Measurements from ENCODE around the gene CTNNA2.

DNA sequence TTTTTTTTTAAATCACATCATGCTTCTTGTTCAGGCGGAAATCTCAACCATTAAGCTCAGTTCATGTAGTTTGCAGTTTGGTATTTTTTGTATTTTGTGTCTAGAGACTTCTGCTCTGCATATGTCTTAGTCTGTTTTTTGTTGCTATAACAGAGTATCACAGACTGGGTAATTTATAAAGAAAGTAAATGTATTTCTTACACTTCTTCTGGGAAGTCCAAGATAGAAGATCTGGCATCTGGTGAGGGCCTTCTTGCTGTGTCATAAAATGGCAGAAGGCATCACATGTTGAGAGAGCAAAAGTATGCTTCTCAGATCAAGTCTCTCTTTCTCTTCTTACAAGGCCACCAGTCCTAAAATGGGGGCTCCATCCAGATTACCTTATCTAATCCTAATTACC is 208.2 kb downstream of the CTNNA2 start:
- TF ChIP-seq, protein P1, sequence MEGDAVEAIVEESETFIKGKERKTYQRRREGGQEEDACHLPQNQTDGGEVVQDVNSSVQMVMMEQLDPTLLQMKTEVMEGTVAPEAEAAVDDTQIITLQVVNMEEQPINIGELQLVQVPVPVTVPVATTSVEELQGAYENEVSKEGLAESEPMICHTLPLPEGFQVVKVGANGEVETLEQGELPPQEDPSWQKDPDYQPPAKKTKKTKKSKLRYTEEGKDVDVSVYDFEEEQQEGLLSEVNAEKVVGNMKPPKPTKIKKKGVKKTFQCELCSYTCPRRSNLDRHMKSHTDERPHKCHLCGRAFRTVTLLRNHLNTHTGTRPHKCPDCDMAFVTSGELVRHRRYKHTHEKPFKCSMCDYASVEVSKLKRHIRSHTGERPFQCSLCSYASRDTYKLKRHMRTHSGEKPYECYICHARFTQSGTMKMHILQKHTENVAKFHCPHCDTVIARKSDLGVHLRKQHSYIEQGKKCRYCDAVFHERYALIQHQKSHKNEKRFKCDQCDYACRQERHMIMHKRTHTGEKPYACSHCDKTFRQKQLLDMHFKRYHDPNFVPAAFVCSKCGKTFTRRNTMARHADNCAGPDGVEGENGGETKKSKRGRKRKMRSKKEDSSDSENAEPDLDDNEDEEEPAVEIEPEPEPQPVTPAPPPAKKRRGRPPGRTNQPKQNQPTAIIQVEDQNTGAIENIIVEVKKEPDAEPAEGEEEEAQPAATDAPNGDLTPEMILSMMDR (conservative IDR thresholded peaks at IDR 0.05 in 1 of 2, IDR thresholded peaks at IDR 0.05 in 1 of 2; ENCODE audit: extremely low read depth in 1 of 2, insufficient read depth in 1 of 2, low read depth in 1 of 2, low read length in 2 of 2), result no peak
- TF ChIP-seq EZH2 (IDR thresholded peaks at IDR 0.05; ENCODE audit: borderline replicate concordance, low read length), result no peak

Data from mammary epithelial cell (primary cell).